ENCODE measurements around the gene MYF6.

The MYF6 gene

GRCh38 chr12:80717856-80718255 is 10.4 kb downstream of the MYF6 start:
- no peak overlapping the region for H2BK5ac ChIP-seq (ENCODE audit: low read length)
- no peaks in the 10 kb centered on the region for H3K79me1 ChIP-seq (ENCODE audit: low read length)
- no peak overlapping the region for H2BK120ac ChIP-seq (ENCODE audit: low read depth, low read length)
- WGBS (ENCODE audit: extremely low coverage, insufficient coverage, low lambda C conversion rate), result no CpG with 5 or more reads among the region's 4 CpGs
- no peaks in the 10 kb centered on the region for H3K27me3 ChIP-seq (ENCODE audit: insufficient read depth, low read length, poor library complexity)
- no peak overlapping the region for H3K27ac ChIP-seq (ENCODE audit: low read depth, low read length)
- no peak for DNase-seq
- no peak overlapping the region for H2BK15ac ChIP-seq (replicated peaks; ENCODE audit: low read depth)
- H3K4me2 ChIP-seq (ENCODE audit: low read length), result no peak overlapping the region
- no peak overlapping the region for H3K4me3 ChIP-seq (ENCODE audit: low read length)
- H3K4ac ChIP-seq (ENCODE audit: low read depth, low read length), result no peak overlapping the region
- no peak overlapping the region for H3K23ac ChIP-seq (ENCODE audit: low read length)
- H4K8ac ChIP-seq (ENCODE audit: low read depth, low read length), result no peak overlapping the region
- H3K79me2 ChIP-seq (ENCODE audit: control insufficient read depth, insufficient read depth, low read length), result no peaks in the 10 kb centered on the region
- no peak overlapping the region for H2AK5ac ChIP-seq (ENCODE audit: low read length)
- H3K56ac ChIP-seq (ENCODE audit: low read length), result no peak overlapping the region
- no peak overlapping the region for H3K18ac ChIP-seq (ENCODE audit: low read length)
- no peak overlapping the region for H3K9ac ChIP-seq (ENCODE audit: low read length)
- H4K5ac ChIP-seq (ENCODE audit: low read length), result no peak overlapping the region
- peaks cover 5% of the 10 kb centered on the region for H3K4me1 ChIP-seq (ENCODE audit: control insufficient read depth, low read depth, low read length)
- H3K36me3 ChIP-seq (ENCODE audit: control insufficient read depth, insufficient read depth, low read length), result no peaks in the 10 kb centered on the region

DNA sequence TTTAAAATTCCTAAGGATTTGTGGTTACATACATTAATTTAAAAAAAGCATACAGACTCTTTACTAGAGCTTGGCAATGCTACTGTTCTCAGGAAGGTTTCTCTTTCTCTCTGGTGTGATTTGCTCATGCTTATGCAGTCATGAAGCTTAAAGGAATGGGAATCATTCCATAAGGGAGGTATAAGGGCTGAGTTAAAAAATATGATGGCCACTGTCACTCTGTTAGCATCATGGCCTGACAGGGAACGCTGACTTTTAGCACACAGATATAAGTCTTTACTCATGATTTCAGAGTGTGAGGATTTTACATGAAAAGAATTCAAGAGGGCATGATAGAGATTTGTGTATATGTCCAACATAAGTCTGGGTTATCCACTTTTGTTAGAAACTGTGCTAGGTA is 13.1 kb downstream of the MYF6 start:
- Histone ChIP-seq H3K56ac (ENCODE audit: low read length) (no peak overlapping the region), H2BK120ac (ENCODE audit: low read depth, low read length) (no peak overlapping the region), H3K27ac (ENCODE audit: low read depth, low read length) (no peak overlapping the region), H3K27me3 (ENCODE audit: insufficient read depth, low read length, poor library complexity) (no peaks in the 10 kb centered on the region), H2AK5ac (ENCODE audit: low read length) (no peak overlapping the region), H3K79me2 (ENCODE audit: control insufficient read depth, insufficient read depth, low read length) (no peaks in the 10 kb centered on the region), H4K8ac (ENCODE audit: low read depth, low read length) (no peak overlapping the region), H3K23ac (ENCODE audit: low read length) (no peak overlapping the region), H2BK5ac (ENCODE audit: low read length) (no peak overlapping the region), H3K4ac (ENCODE audit: low read depth, low read length) (no peak overlapping the region), H3K4me1 (ENCODE audit: control insufficient read depth, low read depth, low read length) (peaks cover 2% of the 10 kb centered on the region), H4K5ac (ENCODE audit: low read length) (no peak overlapping the region), H2BK15ac (replicated peaks; ENCODE audit: low read depth) (no peak overlapping the region), H3K4me3 (ENCODE audit: low read length) (no peak overlapping the region), H3K36me3 (ENCODE audit: control insufficient read depth, insufficient read depth, low read length) (no peaks in the 10 kb centered on the region), H3K4me2 (ENCODE audit: low read length) (no peak overlapping the region), H3K9ac (ENCODE audit: low read length) (no peak overlapping the region), H3K79me1 (ENCODE audit: low read length) (no peaks in the 10 kb centered on the region), H3K18ac (ENCODE audit: low read length) (no peak overlapping the region)
- DNase-seq, result no peak
- no CpG with 5 or more reads among the region's 1 CpG for WGBS (ENCODE audit: extremely low coverage, insufficient coverage, low lambda C conversion rate)

DNA sequence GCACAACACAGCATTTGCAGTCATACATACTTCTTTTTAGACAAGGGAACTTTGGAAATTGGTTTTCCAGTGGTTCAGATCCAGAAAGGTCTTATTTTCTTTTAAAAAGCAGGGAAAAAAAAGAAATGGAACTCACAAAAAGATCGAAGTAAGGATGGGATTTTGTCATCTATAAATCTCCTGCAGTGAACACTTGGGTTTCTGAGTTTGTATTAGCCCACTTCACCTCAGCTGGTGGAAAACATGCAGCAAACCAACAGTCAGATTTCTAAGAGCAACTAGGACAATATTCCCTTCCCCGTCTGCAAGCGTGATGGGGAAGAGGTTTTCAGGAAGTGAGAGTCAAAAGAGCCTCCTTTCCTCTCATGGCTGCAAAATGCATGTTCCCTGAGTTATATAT is 13.9 kb downstream of the MYF6 start:
- no peak overlapping the region for H2AK5ac ChIP-seq (ENCODE audit: low read length)
- no peak overlapping the region for H3K27ac ChIP-seq (ENCODE audit: low read depth, low read length)
- no peak overlapping the region for H2BK15ac ChIP-seq (replicated peaks; ENCODE audit: low read depth)
- no CpG with 5 or more reads among the region's 3 CpGs for WGBS (ENCODE audit: extremely low coverage, insufficient coverage, low lambda C conversion rate)
- H3K9ac ChIP-seq (ENCODE audit: low read length), result no peak overlapping the region
- H3K4me1 ChIP-seq (ENCODE audit: control insufficient read depth, low read depth, low read length), result no peaks in the 10 kb centered on the region
- no peak overlapping the region for H3K18ac ChIP-seq (ENCODE audit: low read length)
- H3K4me2 ChIP-seq (ENCODE audit: low read length), result no peak overlapping the region
- H3K23ac ChIP-seq (ENCODE audit: low read length), result no peak overlapping the region
- H4K5ac ChIP-seq (ENCODE audit: low read length), result no peak overlapping the region
- H2BK120ac ChIP-seq (ENCODE audit: low read depth, low read length), result no peak overlapping the region
- H3K4me3 ChIP-seq (ENCODE audit: low read length), result no peak overlapping the region
- no peak overlapping the region for H3K4ac ChIP-seq (ENCODE audit: low read depth, low read length)
- H3K79me1 ChIP-seq (ENCODE audit: low read length), result no peaks in the 10 kb centered on the region
- no peak overlapping the region for H2BK5ac ChIP-seq (ENCODE audit: low read length)
- H3K36me3 ChIP-seq (ENCODE audit: control insufficient read depth, insufficient read depth, low read length), result no peaks in the 10 kb centered on the region
- H3K79me2 ChIP-seq (ENCODE audit: control insufficient read depth, insufficient read depth, low read length), result no peaks in the 10 kb centered on the region
- H4K8ac ChIP-seq (ENCODE audit: low read depth, low read length), result no peak overlapping the region
- H3K27me3 ChIP-seq (ENCODE audit: insufficient read depth, low read length, poor library complexity), result no peaks in the 10 kb centered on the region
- no peak overlapping the region for H3K56ac ChIP-seq (ENCODE audit: low read length)
- no peak for DNase-seq

DNA sequence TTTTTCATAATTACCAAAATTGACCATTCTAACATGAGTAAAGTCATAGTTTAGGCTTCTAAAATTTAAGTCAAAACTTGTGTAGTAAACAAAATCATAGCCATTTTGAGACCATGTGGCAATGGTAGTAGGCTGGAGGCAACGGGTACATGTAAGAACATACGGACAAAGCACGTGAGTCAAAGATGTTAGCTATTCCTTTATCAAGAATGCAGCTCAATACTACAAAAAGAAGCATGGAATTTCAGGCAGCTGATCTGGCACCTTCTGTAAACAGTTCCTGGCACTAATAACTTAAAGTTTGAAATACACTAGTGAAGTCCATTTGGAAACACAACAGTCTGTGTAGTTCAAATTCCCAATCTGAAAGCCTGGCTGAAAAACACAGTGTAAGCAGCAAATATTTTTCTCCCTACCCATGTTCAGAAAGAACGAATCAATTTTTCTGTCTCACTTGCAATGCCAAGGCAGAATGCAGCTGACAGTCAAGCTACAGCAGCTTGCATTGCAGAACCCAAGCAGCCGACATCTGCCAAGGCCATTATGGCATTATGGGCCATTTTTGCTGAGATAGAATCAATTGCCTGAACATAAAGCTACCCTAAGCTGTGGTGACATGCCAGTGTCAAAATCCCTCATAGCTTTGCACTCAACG is 38.5 kb downstream of the MYF6 start:
- H2AK5ac ChIP-seq (ENCODE audit: low read length), result no peak overlapping the region
- no peak overlapping the region for H3K4me2 ChIP-seq (ENCODE audit: low read length)
- no peaks in the 10 kb centered on the region for H3K79me1 ChIP-seq (ENCODE audit: low read length)
- no peaks in the 10 kb centered on the region for H3K36me3 ChIP-seq (ENCODE audit: control insufficient read depth, insufficient read depth, low read length)
- no peak for DNase-seq
- no peak overlapping the region for H3K27ac ChIP-seq (ENCODE audit: low read depth, low read length)
- no peak overlapping the region for H2BK120ac ChIP-seq (ENCODE audit: low read depth, low read length)
- no peak overlapping the region for H4K8ac ChIP-seq (ENCODE audit: low read depth, low read length)
- H3K56ac ChIP-seq (ENCODE audit: low read length), result no peak overlapping the region
- no CpG with 5 or more reads among the region's 6 CpGs for WGBS (ENCODE audit: extremely low coverage, insufficient coverage, low lambda C conversion rate)
- H3K4me1 ChIP-seq (ENCODE audit: control insufficient read depth, low read depth, low read length), result no peaks in the 10 kb centered on the region
- no peaks in the 10 kb centered on the region for H3K79me2 ChIP-seq (ENCODE audit: control insufficient read depth, insufficient read depth, low read length)
- H3K4ac ChIP-seq (ENCODE audit: low read depth, low read length), result no peak overlapping the region
- no peak overlapping the region for H4K5ac ChIP-seq (ENCODE audit: low read length)
- no peak overlapping the region for H2BK5ac ChIP-seq (ENCODE audit: low read length)
- H3K4me3 ChIP-seq (ENCODE audit: low read length), result no peak overlapping the region
- no peak overlapping the region for H3K9ac ChIP-seq (ENCODE audit: low read length)
- no peak overlapping the region for H3K23ac ChIP-seq (ENCODE audit: low read length)
- no peak overlapping the region for H2BK15ac ChIP-seq (replicated peaks; ENCODE audit: low read depth)
- no peaks in the 10 kb centered on the region for H3K27me3 ChIP-seq (ENCODE audit: insufficient read depth, low read length, poor library complexity)
- no peak overlapping the region for H3K18ac ChIP-seq (ENCODE audit: low read length)

DNA sequence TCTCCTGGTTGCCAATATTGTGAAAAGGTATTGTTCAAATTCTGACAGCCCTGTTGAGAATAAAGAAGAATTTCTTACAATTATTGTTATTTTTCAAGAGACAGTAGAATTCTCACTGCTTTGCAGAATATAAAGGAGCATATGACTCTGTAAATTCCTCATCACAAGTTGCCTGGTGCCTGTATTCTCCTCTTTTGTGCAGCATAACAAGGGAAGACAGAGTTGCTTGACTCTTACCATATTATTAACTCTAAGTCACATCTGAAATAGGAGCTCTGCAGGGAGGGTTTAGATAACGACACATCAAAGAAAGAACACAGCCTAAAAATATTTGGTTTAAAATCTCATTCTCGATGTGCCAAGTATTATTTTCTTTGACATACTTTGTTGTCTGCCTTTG is 40.4 kb downstream of the MYF6 start:
- H3K27me3 ChIP-seq (ENCODE audit: insufficient read depth, low read length, poor library complexity), result no peaks in the 10 kb centered on the region
- H2BK120ac ChIP-seq (ENCODE audit: low read depth, low read length), result no peak overlapping the region
- H3K23ac ChIP-seq (ENCODE audit: low read length), result no peak overlapping the region
- no peak for DNase-seq
- no peak overlapping the region for H2BK5ac ChIP-seq (ENCODE audit: low read length)
- whole genome bisulfite sequencing (ENCODE audit: extremely low coverage, insufficient coverage, low lambda C conversion rate), result no CpG with 5 or more reads among the region's 2 CpGs
- no peak overlapping the region for H2BK15ac ChIP-seq (replicated peaks; ENCODE audit: low read depth)
- no peak overlapping the region for H3K4ac ChIP-seq (ENCODE audit: low read depth, low read length)
- H3K4me1 ChIP-seq (ENCODE audit: control insufficient read depth, low read depth, low read length), result no peaks in the 10 kb centered on the region
- no peaks in the 10 kb centered on the region for H3K79me1 ChIP-seq (ENCODE audit: low read length)
- no peak overlapping the region for H3K4me2 ChIP-seq (ENCODE audit: low read length)
- H3K56ac ChIP-seq (ENCODE audit: low read length), result no peak overlapping the region
- H3K27ac ChIP-seq (ENCODE audit: low read depth, low read length), result no peak overlapping the region
- H4K8ac ChIP-seq (ENCODE audit: low read depth, low read length), result no peak overlapping the region
- H3K79me2 ChIP-seq (ENCODE audit: control insufficient read depth, insufficient read depth, low read length), result no peaks in the 10 kb centered on the region
- no peaks in the 10 kb centered on the region for H3K36me3 ChIP-seq (ENCODE audit: control insufficient read depth, insufficient read depth, low read length)
- H2AK5ac ChIP-seq (ENCODE audit: low read length), result no peak overlapping the region
- no peak overlapping the region for H3K4me3 ChIP-seq (ENCODE audit: low read length)
- no peak overlapping the region for H4K5ac ChIP-seq (ENCODE audit: low read length)
- H3K9ac ChIP-seq (ENCODE audit: low read length), result no peak overlapping the region
- no peak overlapping the region for H3K18ac ChIP-seq (ENCODE audit: low read length)

DNA sequence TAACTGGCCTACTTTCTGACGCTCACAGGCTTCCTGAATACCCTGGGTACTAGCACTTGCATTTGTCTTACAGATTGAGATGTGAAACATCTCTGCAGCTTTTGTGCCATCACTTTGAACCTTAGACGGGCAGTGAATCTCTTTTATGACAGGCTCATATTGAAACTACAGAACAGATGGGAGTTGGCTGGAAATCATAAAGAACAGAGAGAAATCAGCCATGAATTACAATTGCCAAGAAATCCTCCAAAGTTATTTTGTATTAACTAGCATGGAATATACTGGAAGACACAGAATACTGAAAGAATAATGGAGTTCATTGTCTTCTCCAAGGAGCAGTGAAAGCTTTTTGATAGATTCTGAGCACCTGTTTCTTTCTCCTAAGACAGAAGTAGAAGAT is 42.0 kb downstream of the MYF6 start:
- no CpG with 5 or more reads among the region's 2 CpGs for WGBS (ENCODE audit: extremely low coverage, insufficient coverage, low lambda C conversion rate)
- Histone ChIP-seq H2BK5ac (ENCODE audit: low read length) (no peak overlapping the region), H3K27me3 (ENCODE audit: insufficient read depth, low read length, poor library complexity) (no peaks in the 10 kb centered on the region), H3K9ac (ENCODE audit: low read length) (no peak overlapping the region), H3K23ac (ENCODE audit: low read length) (no peak overlapping the region), H2BK15ac (replicated peaks; ENCODE audit: low read depth) (no peak overlapping the region), H3K4me1 (ENCODE audit: control insufficient read depth, low read depth, low read length) (no peaks in the 10 kb centered on the region), H4K5ac (ENCODE audit: low read length) (no peak overlapping the region), H3K4me3 (ENCODE audit: low read length) (no peak overlapping the region), H3K79me1 (ENCODE audit: low read length) (no peaks in the 10 kb centered on the region), H2BK120ac (ENCODE audit: low read depth, low read length) (no peak overlapping the region), H3K4me2 (ENCODE audit: low read length) (no peak overlapping the region), H2AK5ac (ENCODE audit: low read length) (no peak overlapping the region), H3K4ac (ENCODE audit: low read depth, low read length) (no peak overlapping the region), H3K79me2 (ENCODE audit: control insufficient read depth, insufficient read depth, low read length) (no peaks in the 10 kb centered on the region), H3K18ac (ENCODE audit: low read length) (no peak overlapping the region), H3K36me3 (ENCODE audit: control insufficient read depth, insufficient read depth, low read length) (no peaks in the 10 kb centered on the region), H4K8ac (ENCODE audit: low read depth, low read length) (no peak overlapping the region), H3K27ac (ENCODE audit: low read depth, low read length) (no peak overlapping the region), H3K56ac (ENCODE audit: low read length) (no peak overlapping the region)
- DNase-seq, result no peak
